Measurements from ENCODE around the gene ESYT2. TPM values are rescaled to one million over a fixed set of nuclear protein-coding genes. Genes with fewer than 3 reads are reported as not detected.
"Not testable (repeated sequence)": the region's sequence is repeated elsewhere in the genome, so short reads cannot be mapped to it uniquely, and the experiment has no call there.

Gene ESYT2, protein sequence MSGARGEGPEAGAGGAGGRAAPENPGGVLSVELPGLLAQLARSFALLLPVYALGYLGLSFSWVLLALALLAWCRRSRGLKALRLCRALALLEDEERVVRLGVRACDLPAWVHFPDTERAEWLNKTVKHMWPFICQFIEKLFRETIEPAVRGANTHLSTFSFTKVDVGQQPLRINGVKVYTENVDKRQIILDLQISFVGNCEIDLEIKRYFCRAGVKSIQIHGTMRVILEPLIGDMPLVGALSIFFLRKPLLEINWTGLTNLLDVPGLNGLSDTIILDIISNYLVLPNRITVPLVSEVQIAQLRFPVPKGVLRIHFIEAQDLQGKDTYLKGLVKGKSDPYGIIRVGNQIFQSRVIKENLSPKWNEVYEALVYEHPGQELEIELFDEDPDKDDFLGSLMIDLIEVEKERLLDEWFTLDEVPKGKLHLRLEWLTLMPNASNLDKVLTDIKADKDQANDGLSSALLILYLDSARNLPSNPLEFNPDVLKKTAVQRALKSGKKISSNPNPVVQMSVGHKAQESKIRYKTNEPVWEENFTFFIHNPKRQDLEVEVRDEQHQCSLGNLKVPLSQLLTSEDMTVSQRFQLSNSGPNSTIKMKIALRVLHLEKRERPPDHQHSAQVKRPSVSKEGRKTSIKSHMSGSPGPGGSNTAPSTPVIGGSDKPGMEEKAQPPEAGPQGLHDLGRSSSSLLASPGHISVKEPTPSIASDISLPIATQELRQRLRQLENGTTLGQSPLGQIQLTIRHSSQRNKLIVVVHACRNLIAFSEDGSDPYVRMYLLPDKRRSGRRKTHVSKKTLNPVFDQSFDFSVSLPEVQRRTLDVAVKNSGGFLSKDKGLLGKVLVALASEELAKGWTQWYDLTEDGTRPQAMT
- 124 and 162 TPM in 2 replicates for total RNA-seq (2021)
- percentile 97 among the genes with signal in this experiment for Bru-seq, nascent RNA
- percentile 99 among the genes with signal in this experiment for BruChase-seq, experiment 1, labeled RNA remaining after a 2-hour chase
- percentile 94 among the genes with signal in this experiment for BruChase-seq, experiment 2, labeled RNA remaining after a 6-hour chase
- long read RNA-seq, full-length matches to known transcripts: 168 of 229 reads
- long read RNA-seq, partial matches to known transcripts: 14 of 229 reads
- long read RNA-seq, other reads (novel, unspliced or antisense): 47 of 229 reads

DNA sequence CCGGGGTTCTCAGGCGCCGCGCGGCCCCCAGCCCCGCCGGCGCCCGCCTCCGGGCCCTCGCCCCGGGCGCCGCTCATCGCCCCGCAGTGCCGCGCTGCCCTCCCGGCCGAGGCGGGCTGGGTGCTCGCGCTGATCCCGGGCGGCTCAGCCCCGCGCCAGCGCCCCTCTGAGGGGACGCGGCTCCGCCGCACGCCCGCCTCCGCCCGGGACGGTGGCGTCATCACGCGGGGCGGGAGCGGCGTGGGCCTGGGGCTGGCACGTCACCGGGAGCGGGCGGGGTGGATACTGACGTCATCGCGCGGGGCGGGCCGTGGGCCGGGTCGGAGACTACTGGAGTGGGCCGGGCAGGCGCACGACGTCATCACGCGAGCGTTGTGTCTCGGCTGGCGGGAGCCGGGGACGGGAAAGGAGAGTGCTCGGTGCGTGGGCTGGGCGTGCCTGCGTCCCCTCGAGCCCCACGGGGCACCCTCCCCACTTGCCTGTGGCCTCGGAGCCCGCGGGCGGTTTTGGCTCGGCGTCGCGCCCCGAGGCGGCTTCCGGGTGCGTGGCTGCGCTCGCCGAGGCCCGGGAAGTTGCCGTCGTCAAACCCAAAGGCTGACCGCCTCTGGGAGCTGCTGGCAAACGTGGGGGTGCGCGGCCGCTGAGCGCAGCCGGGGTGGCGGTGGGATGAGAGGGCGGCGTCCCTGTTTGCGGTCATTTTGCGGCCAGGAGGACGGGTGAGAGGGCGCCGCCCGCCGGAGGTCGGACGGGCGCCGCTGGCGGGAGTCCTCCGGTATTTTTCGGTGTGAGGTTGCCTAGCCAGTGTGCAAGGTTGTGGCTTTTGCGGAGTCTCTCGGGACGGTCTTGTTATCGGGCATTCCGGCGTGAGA lies at the start of gene ESYT2:
Gene ESYT2, minus strand, starts transcription at position 168 of the 869 bp plus-strand sequence. Its CDS starts 91 bp downstream, at position 77.
- no peaks in the 10 kb centered on the region for H3K9me2 ChIP-seq (ENCODE audit: insufficient read depth)
- peaks cover 6% of the 10 kb centered on the region for H3K36me3 ChIP-seq (ENCODE audit: low read depth)
- H2AFZ ChIP-seq: peak within 1 kb of the TSS; percentile 86
- H3K27me3 ChIP-seq (ENCODE audit: insufficient read depth, low read depth): no peaks in the 10 kb centered on the region
- H3K4me2 ChIP-seq: peak within 1 kb of the TSS; percentile 97
- H3K79me2 ChIP-seq (ENCODE audit: low read depth): peaks cover 44% of the 10 kb centered on the region
- POLR2A ChIA-PET (ENCODE audit: unreplicated experiment): interaction anchor here (0.5 to 1.1 kb wide), 8 partner anchors 25 to 46 kb away, joined by 3 to 27 read pairs (median 6); no protein-coding TSS in a partner anchor
- CTCF ChIA-PET: no interaction called here
- TF ChIP-seq EZH2 (IDR thresholded peaks at IDR 0.05; ENCODE audit: low read depth): no peak
- TF ChIP-seq, protein P1, sequence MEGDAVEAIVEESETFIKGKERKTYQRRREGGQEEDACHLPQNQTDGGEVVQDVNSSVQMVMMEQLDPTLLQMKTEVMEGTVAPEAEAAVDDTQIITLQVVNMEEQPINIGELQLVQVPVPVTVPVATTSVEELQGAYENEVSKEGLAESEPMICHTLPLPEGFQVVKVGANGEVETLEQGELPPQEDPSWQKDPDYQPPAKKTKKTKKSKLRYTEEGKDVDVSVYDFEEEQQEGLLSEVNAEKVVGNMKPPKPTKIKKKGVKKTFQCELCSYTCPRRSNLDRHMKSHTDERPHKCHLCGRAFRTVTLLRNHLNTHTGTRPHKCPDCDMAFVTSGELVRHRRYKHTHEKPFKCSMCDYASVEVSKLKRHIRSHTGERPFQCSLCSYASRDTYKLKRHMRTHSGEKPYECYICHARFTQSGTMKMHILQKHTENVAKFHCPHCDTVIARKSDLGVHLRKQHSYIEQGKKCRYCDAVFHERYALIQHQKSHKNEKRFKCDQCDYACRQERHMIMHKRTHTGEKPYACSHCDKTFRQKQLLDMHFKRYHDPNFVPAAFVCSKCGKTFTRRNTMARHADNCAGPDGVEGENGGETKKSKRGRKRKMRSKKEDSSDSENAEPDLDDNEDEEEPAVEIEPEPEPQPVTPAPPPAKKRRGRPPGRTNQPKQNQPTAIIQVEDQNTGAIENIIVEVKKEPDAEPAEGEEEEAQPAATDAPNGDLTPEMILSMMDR (conservative IDR thresholded peaks at IDR 0.05): peak; percentile 12; the same call in 1 of the 2 replicates
- intact Hi-C loops (cut with micrococcal nuclease; ENCODE audit: unreplicated experiment): loop anchor here (1.0 kb wide), 6 partner anchors 11 to 148 kb away; partner anchors contain the start of genes DYNC2I1 and NCAPG2
- TSS peak; percentile 85 for BruUV-seq (replicated peaks)
- peak within 1 kb of the TSS; percentile 89 for H3K27ac ChIP-seq
- peak within 1 kb of the TSS; percentile 84 for H3K4me3 ChIP-seq
- peaks cover 34% of the 10 kb centered on the region for H3K4me1 ChIP-seq (replicated peaks; ENCODE audit: insufficient read depth)
- peaks cover 5% of the 10 kb centered on the region; the same call in 1 of the 2 replicates for H4K20me1 ChIP-seq (ENCODE audit: insufficient read depth)
- no peaks in the 10 kb centered on the region for H3K9me3 ChIP-seq (ENCODE audit: insufficient read depth, low read depth)
- peak; percentile 90 to 99 for DNase-seq
- H3F3A ChIP-seq (ENCODE audit: insufficient read depth, low read depth): peaks cover 21% of the 10 kb centered on the region; the same call in 1 of the 2 replicates

DNA sequence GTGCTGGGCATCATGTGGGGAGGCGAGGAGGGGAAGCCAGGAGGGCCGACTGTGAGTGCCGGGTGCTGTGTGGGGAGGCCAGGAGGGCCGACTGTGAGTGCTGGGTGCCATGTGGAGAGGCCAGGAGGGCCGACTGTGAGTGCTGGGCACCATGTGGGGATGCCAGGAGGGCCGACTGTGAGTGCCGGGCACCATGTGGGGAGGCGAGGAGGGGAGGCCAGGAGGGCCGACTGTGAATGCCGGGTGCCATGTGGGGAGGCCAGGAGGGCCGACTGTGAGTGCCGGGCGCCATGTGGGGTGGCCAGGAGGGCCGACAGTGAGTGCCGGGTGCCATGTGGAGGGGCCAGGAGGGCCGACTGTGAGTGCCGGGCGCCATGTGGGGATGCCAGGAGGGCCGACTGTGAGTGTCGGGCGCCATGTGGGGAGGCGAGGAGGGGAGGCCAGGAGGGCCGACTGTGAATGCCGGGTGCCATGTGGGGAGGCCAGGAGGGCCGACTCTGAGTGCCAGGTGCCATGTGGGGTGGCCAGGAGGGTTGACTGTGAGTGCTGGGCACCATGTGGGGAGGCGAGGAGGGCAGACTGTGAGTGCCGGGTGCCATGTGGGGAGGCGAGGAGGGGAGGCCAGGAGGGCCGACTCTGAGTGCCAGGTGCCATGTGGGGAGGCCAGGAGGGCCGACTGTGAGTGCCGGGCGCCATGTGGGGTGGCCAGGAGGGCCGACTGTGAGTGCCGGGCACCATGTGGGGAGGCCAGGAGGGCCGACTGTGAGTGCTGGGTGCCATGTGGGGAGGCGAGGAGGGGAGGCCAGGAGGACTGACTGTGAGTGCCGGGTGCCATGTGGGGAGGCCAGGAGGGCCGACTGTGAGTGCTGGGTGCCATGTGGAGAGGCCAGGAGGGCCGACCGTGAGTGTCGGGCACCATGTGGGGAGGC lies 49.1 kb upstream of the ESYT2 start:
- H3K36me3 ChIP-seq (ENCODE audit: low read depth): 0 out of 2 replicates have a peak, but pooled peaks cover 12% of the 10 kb centered on the region
- H3K27me3 ChIP-seq (ENCODE audit: insufficient read depth, low read depth); H3K9me2 ChIP-seq (ENCODE audit: insufficient read depth); H3K4me2 ChIP-seq; H4K20me1 ChIP-seq (ENCODE audit: insufficient read depth); BruUV-seq (replicated peaks); H3K9me3 ChIP-seq (ENCODE audit: insufficient read depth, low read depth); CTCF ChIA-PET; H3F3A ChIP-seq (ENCODE audit: insufficient read depth, low read depth); H3K4me3 ChIP-seq; DNase-seq; H3K79me2 ChIP-seq (ENCODE audit: low read depth); H3K27ac ChIP-seq; intact Hi-C loops (cut with micrococcal nuclease; ENCODE audit: unreplicated experiment); H2AFZ ChIP-seq; H3K4me1 ChIP-seq (replicated peaks; ENCODE audit: insufficient read depth); POLR2A ChIA-PET (ENCODE audit: unreplicated experiment): not testable (repeated sequence)
